H1 (cell line): ENCODE data around the gene PCED1B. TPM values are rescaled to one million over a fixed set of nuclear protein-coding genes. Genes with fewer than 3 reads are reported as not detected.

Experiments used
- CHD2 ChIP-seq: IDR thresholded peaks from 2 replicates; pipeline ENCODE4 v1.6.1; 2012; ENCODE audit warnings: low read length, improper control_type of control experiment
- KDM1A ChIP-seq: fragments of 200-600, 300-600 bp; sonication (generic); IDR thresholded peaks from 2 replicates; pipeline ENCODE4 v1.7.1; 2016; ENCODE audit warnings: mild to moderate bottlenecking, low read length, borderline replicate concordance
- POU5F1 ChIP-seq: IDR thresholded peaks from 2 replicates; pipeline ENCODE4 v1.6.1; 2011; ENCODE audit warnings: low read depth, mild to moderate bottlenecking, low read length, moderate library complexity
- SIRT6 ChIP-seq: IDR thresholded peaks from one replicate; pipeline ENCODE4 v1.7.1; 2012; ENCODE audit warnings: low read length, inconsistent platforms
- SUZ12 ChIP-seq: fragments of 200-600 bp; sonication (generic); IDR thresholded peaks from 2 replicates; pipeline ENCODE4 v1.6.1; 2012; ENCODE audit warnings: mild to moderate bottlenecking, inconsistent platforms, low read length, moderate library complexity, mixed read lengths
- TEAD4 ChIP-seq: IDR thresholded peaks from 2 replicates; pipeline ENCODE4 v1.6.1; 2012; ENCODE audit warnings: low read depth, low read length, inconsistent platforms, mixed read lengths
- YY1 ChIP-seq: IDR thresholded peaks from 2 replicates; pipeline ENCODE4 v1.6.1; 2011; ENCODE audit warnings: low read depth, mild to moderate bottlenecking, low read length
- polyA plus RNA-seq, 7 experiments: library from polyadenylated mRNA; depleted of rRNA in 3 of 7; stranded (reverse) in 5 of 7; unstranded in 2 of 7; fragments of >200 nt in 5 of 7; fragments of 200-250 nt in 2 of 7; gene quantifications; 1 replicate in 5 of 7; 2 replicates in 1 of 7; 4 replicates in 1 of 7; pipeline versions ENCODE4 v1.2.1 to v1.2.3, GENCODE V29; 2011 to 2013; ENCODE audit warnings: missing spikeins in 2 of 7, mixed read lengths in 2 of 7
- total RNA-seq: library from RNA; stranded (reverse); fragmentation: NEBNext Ultra II Directional; extraction: Animal tissue kit (Norgen Biotek cat#: 25700); gene quantifications from 2 replicates; pipeline ENCODE4 v1.2.1, GENCODE V29; 2021
- TF ChIP-seq, protein P1 (sequence below): fragments of 300-600 bp; sonication (generic); IDR thresholded peaks from 2 replicates; pipeline ENCODE4 v1.7.1; 2012; ENCODE audit warnings: low read length, moderate library complexity, mild to moderate bottlenecking, inconsistent platforms; ENCODE audit not compliant: insufficient replicate concordance
- TF ChIP-seq, protein P2 (sequence below), 3 experiments: IDR thresholded peaks; 1 replicate in 2 of 3; 2 replicates in 1 of 3; pipeline versions ENCODE4 v1.5.1 to v1.6.1; 2011; ENCODE audit warnings: low read length in 3 of 3, mild to moderate bottlenecking in 3 of 3, inconsistent platforms in 2 of 3, low read depth in 1 of 3, moderate library complexity in 1 of 3; ENCODE audit not compliant: insufficient read depth in 1 of 3; ENCODE audit errors: control extremely low read depth in 1 of 3

PCED1B gene
- total and polyA plus RNA-seq, 2 of the 8 experiments (the other 6 are each of a cell fraction or from before 2014, with no cell fraction given) = 4.7 to 5.4 TPM

- TF ChIP-seq, protein P1, sequence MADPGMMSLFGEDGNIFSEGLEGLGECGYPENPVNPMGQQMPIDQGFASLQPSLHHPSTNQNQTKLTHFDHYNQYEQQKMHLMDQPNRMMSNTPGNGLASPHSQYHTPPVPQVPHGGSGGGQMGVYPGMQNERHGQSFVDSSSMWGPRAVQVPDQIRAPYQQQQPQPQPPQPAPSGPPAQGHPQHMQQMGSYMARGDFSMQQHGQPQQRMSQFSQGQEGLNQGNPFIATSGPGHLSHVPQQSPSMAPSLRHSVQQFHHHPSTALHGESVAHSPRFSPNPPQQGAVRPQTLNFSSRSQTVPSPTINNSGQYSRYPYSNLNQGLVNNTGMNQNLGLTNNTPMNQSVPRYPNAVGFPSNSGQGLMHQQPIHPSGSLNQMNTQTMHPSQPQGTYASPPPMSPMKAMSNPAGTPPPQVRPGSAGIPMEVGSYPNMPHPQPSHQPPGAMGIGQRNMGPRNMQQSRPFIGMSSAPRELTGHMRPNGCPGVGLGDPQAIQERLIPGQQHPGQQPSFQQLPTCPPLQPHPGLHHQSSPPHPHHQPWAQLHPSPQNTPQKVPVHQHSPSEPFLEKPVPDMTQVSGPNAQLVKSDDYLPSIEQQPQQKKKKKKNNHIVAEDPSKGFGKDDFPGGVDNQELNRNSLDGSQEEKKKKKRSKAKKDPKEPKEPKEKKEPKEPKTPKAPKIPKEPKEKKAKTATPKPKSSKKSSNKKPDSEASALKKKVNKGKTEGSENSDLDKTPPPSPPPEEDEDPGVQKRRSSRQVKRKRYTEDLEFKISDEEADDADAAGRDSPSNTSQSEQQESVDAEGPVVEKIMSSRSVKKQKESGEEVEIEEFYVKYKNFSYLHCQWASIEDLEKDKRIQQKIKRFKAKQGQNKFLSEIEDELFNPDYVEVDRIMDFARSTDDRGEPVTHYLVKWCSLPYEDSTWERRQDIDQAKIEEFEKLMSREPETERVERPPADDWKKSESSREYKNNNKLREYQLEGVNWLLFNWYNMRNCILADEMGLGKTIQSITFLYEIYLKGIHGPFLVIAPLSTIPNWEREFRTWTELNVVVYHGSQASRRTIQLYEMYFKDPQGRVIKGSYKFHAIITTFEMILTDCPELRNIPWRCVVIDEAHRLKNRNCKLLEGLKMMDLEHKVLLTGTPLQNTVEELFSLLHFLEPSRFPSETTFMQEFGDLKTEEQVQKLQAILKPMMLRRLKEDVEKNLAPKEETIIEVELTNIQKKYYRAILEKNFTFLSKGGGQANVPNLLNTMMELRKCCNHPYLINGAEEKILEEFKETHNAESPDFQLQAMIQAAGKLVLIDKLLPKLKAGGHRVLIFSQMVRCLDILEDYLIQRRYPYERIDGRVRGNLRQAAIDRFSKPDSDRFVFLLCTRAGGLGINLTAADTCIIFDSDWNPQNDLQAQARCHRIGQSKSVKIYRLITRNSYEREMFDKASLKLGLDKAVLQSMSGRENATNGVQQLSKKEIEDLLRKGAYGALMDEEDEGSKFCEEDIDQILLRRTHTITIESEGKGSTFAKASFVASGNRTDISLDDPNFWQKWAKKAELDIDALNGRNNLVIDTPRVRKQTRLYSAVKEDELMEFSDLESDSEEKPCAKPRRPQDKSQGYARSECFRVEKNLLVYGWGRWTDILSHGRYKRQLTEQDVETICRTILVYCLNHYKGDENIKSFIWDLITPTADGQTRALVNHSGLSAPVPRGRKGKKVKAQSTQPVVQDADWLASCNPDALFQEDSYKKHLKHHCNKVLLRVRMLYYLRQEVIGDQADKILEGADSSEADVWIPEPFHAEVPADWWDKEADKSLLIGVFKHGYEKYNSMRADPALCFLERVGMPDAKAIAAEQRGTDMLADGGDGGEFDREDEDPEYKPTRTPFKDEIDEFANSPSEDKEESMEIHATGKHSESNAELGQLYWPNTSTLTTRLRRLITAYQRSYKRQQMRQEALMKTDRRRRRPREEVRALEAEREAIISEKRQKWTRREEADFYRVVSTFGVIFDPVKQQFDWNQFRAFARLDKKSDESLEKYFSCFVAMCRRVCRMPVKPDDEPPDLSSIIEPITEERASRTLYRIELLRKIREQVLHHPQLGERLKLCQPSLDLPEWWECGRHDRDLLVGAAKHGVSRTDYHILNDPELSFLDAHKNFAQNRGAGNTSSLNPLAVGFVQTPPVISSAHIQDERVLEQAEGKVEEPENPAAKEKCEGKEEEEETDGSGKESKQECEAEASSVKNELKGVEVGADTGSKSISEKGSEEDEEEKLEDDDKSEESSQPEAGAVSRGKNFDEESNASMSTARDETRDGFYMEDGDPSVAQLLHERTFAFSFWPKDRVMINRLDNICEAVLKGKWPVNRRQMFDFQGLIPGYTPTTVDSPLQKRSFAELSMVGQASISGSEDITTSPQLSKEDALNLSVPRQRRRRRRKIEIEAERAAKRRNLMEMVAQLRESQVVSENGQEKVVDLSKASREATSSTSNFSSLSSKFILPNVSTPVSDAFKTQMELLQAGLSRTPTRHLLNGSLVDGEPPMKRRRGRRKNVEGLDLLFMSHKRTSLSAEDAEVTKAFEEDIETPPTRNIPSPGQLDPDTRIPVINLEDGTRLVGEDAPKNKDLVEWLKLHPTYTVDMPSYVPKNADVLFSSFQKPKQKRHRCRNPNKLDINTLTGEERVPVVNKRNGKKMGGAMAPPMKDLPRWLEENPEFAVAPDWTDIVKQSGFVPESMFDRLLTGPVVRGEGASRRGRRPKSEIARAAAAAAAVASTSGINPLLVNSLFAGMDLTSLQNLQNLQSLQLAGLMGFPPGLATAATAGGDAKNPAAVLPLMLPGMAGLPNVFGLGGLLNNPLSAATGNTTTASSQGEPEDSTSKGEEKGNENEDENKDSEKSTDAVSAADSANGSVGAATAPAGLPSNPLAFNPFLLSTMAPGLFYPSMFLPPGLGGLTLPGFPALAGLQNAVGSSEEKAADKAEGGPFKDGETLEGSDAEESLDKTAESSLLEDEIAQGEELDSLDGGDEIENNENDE = no peak
- no peak for TF ChIP-seq SIRT6
- TF ChIP-seq, protein P2, sequence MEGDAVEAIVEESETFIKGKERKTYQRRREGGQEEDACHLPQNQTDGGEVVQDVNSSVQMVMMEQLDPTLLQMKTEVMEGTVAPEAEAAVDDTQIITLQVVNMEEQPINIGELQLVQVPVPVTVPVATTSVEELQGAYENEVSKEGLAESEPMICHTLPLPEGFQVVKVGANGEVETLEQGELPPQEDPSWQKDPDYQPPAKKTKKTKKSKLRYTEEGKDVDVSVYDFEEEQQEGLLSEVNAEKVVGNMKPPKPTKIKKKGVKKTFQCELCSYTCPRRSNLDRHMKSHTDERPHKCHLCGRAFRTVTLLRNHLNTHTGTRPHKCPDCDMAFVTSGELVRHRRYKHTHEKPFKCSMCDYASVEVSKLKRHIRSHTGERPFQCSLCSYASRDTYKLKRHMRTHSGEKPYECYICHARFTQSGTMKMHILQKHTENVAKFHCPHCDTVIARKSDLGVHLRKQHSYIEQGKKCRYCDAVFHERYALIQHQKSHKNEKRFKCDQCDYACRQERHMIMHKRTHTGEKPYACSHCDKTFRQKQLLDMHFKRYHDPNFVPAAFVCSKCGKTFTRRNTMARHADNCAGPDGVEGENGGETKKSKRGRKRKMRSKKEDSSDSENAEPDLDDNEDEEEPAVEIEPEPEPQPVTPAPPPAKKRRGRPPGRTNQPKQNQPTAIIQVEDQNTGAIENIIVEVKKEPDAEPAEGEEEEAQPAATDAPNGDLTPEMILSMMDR (IDR thresholded peaks at IDR 0.05; ENCODE audit: control extremely low read depth in 1 of 3, insufficient read depth in 1 of 3, low read depth in 1 of 3, low read length in 3 of 3) = peak in 1 of 3 experiments; percentile 27; a peak in 1 of 4 replicates
- no peak for TF ChIP-seq CHD2
- TF ChIP-seq YY1 = no peak
- peak; percentile 26; the same call in 1 of the 2 replicates for TF ChIP-seq TEAD4
- TF ChIP-seq KDM1A = no peak
- TF ChIP-seq SUZ12 = no peak
- TF ChIP-seq POU5F1 = no peak
- TF ChIP-seq, all 59 proteins: peak for 2
Observed at GRCh38 chr12:47141459-47141858, 62.0 kb downstream of the PCED1B start (continued).
